ENCODE data around the gene SCAMP4.
A peak's percentile ranks its signal among the peaks of the same experiment; 100 is the strongest.
"Not testable (repeated sequence)": the region's sequence is repeated elsewhere in the genome, so short reads cannot be mapped to it uniquely, and the experiment has no call there.

SCAMP4 gene

GRCh38 chr19:1866693-1867348, 38.4 kb upstream of the SCAMP4 start:
- no peak for DNase-seq (ENCODE audit: low read depth)

- no peak for DNase-seq (ENCODE audit: low read depth)
These were observed 37.9 kb upstream of the SCAMP4 start for GRCh38 chr19:1867349-1867724.

- no peak for DNase-seq (ENCODE audit: low read depth)
These were observed 36.2 kb upstream of the SCAMP4 start for GRCh38 chr19:1868971-1869370.

- no peak for DNase-seq (ENCODE audit: low read depth)
These were observed 34.0 kb upstream of the SCAMP4 start for GRCh38 chr19:1871140-1871597.

- DNase-seq (ENCODE audit: low read depth): no peak
These were observed 33.6 kb upstream of the SCAMP4 start for GRCh38 chr19:1871630-1872029.

- DNase-seq (ENCODE audit: low read depth): no peak
These were observed 32.2 kb upstream of the SCAMP4 start for GRCh38 chr19:1872807-1873523.

GRCh38 chr19:1873524-1874473, 31.4 kb upstream of the SCAMP4 start:
- DNase-seq (ENCODE audit: low read depth): no peak

- no peak for DNase-seq (ENCODE audit: low read depth)
These were observed 30.5 kb upstream of the SCAMP4 start for GRCh38 chr19:1874554-1875185.

GRCh38 chr19:1875265-1875645, 29.9 kb upstream of the SCAMP4 start:
- DNase-seq (ENCODE audit: low read depth): not testable (repeated sequence)

GRCh38 chr19:1875646-1876495, 29.3 kb upstream of the SCAMP4 start:
- DNase-seq (ENCODE audit: low read depth): peak; percentile 26

- not testable (repeated sequence) for DNase-seq (ENCODE audit: low read depth)
These were observed 28.5 kb upstream of the SCAMP4 start for GRCh38 chr19:1876496-1877279.

- not testable (repeated sequence) for DNase-seq (ENCODE audit: low read depth)
These were observed 27.9 kb upstream of the SCAMP4 start for GRCh38 chr19:1877280-1877660.

GRCh38 chr19:1878583-1878982, 26.6 kb upstream of the SCAMP4 start:
- not testable (repeated sequence) for DNase-seq (ENCODE audit: low read depth)

- DNase-seq (ENCODE audit: low read depth): not testable (repeated sequence)
These were observed 25.2 kb upstream of the SCAMP4 start for GRCh38 chr19:1879982-1880381.

- DNase-seq (ENCODE audit: low read depth): no peak
These were observed 24.4 kb upstream of the SCAMP4 start for GRCh38 chr19:1880611-1881392.

GRCh38 chr19:1881393-1882088, 23.7 kb upstream of the SCAMP4 start:
- DNase-seq (ENCODE audit: low read depth): not testable (repeated sequence)

- DNase-seq (ENCODE audit: low read depth): no peak
These were observed 23.0 kb upstream of the SCAMP4 start for GRCh38 chr19:1882089-1882785.

Data from non-pigmented ciliary epithelial cell (primary cell).